Measurements from ENCODE around the gene FBXW2.

DNA sequence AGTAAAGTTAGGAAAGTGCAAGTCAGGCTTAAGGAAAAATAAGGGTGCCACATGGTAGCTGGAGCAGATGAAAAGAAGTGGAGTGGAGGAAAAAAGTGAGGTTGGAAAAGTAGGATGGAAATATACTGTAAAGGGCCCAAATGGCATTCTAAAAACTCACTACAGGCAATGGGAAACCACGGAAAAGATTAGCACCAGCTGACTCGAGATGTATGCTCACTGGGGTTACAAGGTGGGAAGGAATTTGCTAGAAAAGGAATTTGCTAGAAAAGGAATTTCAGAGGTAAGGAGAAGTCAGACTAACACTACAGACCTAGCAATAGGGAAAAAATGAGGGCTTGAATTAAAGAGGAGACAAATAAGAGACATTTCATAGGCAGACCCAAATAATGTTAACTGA is 45.9 kb upstream of the FBXW2 start:
- TF ChIP-seq GATA2 (IDR thresholded peaks at IDR 0.05; ENCODE audit: low read depth, low read length) = no peak
- no peak for TF ChIP-seq GATA3 (IDR thresholded peaks at IDR 0.05; ENCODE audit: low read depth, low read length)

Measured in SH-SY5Y (cell line).